NT2/D1 (cell line): ENCODE data around the gene SLC44A2.

Source experiments
- DNase-seq: peaks from one replicate; pipeline ENCODE4 v3.0.0-alpha.2; 2011; ENCODE audit warnings: low read depth, low spot score
- H3K27me3 ChIP-seq: 2 replicates; pipeline ENCODE4 v1.6.0; 2011; ENCODE audit warnings: mild to moderate bottlenecking; ENCODE audit not compliant: insufficient read length, insufficient read depth
- H3K36me3 ChIP-seq: 2 replicates; pipeline ENCODE4 v1.6.1; 2011; ENCODE audit warnings: mild to moderate bottlenecking, low read length, mixed read lengths; ENCODE audit not compliant: insufficient read depth, insufficient read length
- H3K4me1 ChIP-seq: 2 replicates; pipeline ENCODE4 v1.5.1; 2011; ENCODE audit not compliant: insufficient read depth, insufficient read length
- H3K4me3 ChIP-seq: 2 replicates; pipeline ENCODE4 v1.5.1; 2011; ENCODE audit warnings: low read depth; ENCODE audit not compliant: insufficient read length
- H3K9ac ChIP-seq: 2 replicates; pipeline ENCODE4 v1.6.0; 2011; ENCODE audit warnings: low read depth; ENCODE audit not compliant: insufficient read length
- H3K9me3 ChIP-seq: 2 replicates; pipeline ENCODE4 v1.5.1; 2011; ENCODE audit warnings: mild to moderate bottlenecking, low read length; ENCODE audit not compliant: insufficient read depth
- SUZ12 ChIP-seq: IDR thresholded peaks from 2 replicates; pipeline ENCODE4 v1.6.1; 2011; ENCODE audit not compliant: insufficient read length, insufficient read depth; ENCODE audit errors: extremely low read depth
- YY1 ChIP-seq: IDR thresholded peaks from 2 replicates; pipeline ENCODE4 v1.6.1; 2011; ENCODE audit not compliant: insufficient read length, insufficient read depth
- ZNF274 ChIP-seq: IDR thresholded peaks from 2 replicates; pipeline ENCODE4 v1.6.1; 2011; ENCODE audit warnings: mild to moderate bottlenecking, low read depth, low read length

SLC44A2 gene

DNA sequence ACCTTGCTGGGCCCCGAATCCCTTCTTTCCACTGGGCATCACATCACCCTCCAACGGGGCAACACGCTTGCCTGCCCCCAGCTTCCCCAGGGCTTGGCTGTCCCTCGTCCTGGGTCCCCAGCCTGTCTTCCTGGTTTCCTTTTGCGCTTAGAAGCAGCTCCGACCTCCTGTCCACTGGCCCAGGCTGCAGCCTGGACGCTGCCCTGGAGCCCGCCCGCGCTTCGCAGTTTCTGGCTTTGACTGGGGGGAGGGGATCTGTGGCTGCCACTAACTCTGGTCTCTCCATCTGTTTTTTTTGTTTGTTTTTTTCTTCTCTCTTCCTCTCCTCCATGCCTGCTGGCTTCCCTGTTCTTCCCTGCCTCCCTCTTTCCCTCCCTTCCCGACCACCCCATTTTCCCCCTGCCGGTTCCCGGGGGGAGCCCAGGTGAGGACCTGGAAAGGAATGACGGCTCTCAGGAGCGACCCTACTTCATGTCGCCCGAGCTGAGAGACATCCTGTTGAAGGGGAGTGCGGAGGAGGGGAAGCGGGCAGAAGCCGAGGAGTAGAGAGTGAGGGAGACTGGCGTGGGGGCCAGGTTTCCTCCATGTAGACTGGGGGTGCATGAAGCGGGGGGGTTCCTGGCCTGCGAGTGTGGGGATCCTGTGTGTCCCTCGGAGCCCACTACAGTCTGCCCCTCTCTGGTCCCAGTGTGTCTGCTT is 17.3 kb downstream of the SLC44A2 start:
- H3K4me1 ChIP-seq = peaks cover 14% of the 10 kb centered on the region
- peak overlapping the region; percentile 37 for H3K9ac ChIP-seq
- no peaks in the 10 kb centered on the region for H3K27me3 ChIP-seq
- no peak overlapping the region for H3K4me3 ChIP-seq
- DNase-seq = no peak
- TF ChIP-seq SUZ12 (no peak), YY1 (no peak), ZNF274 (no peak)
- peaks cover 52% of the 10 kb centered on the region for H3K36me3 ChIP-seq
- H3K9me3 ChIP-seq = no peaks in the 10 kb centered on the region

DNA sequence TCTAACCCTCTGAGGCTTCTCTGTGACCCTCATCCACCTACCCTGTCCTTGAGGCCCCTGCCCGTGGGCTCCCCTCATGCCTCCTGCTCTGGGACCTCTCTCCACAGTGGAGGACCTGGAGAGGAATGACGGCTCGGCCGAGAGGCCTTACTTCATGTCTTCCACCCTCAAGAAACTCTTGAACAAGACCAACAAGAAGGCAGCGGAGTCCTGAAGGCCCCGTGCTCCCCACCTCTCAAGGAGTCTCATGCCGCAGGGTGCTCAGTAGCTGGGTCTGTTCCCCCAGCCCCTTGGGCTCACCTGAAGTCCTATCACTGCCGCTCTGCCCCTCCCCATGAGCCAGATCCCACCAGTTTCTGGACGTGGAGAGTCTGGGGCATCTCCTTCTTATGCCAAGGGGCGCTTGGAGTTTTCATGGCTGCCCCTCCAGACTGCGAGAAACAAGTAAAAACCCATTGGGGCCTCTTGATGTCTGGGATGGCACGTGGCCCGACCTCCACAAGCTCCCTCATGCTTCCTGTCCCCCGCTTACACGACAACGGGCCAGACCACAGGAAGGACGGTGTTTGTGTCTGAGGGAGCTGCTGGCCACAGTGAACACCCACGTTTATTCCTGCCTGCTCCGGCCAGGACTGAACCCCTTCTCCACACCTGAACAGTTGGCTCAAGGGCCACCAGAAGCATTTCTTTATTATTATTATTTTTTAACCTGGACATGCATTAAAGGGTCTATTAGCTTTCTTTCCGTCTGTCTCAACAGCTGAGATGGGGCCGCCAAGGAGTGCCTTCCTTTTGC is 18.0 kb downstream of the SLC44A2 start:
- TF ChIP-seq SUZ12 = no peak
- TF ChIP-seq YY1 = no peak
- no peak for TF ChIP-seq ZNF274
- Histone ChIP-seq H3K36me3 (peaks cover 44% of the 10 kb centered on the region), H3K4me1 (peaks cover 14% of the 10 kb centered on the region), H3K9ac (peak overlapping the region; percentile 51), H3K4me3 (no peak overlapping the region), H3K27me3 (no peaks in the 10 kb centered on the region), H3K9me3 (no peaks in the 10 kb centered on the region)
- no peak for DNase-seq

DNA sequence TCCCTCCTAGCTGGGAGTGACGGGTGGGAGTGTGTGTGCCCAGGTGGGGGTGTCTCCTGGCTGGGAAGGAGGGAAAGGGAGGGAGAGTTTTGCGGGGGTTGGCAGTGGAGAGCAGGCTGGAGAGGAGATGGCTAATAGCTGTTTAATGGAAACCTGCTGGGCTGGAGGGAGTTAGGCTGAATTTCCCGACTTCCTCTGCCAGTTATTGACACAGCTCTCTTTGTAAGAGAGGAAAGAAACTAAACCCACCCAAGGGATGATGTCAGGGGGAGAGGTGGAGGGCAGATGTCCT is 18.6 kb downstream of the SLC44A2 start:
- Histone ChIP-seq H3K4me3 (no peak overlapping the region), H3K27me3 (no peaks in the 10 kb centered on the region), H3K9ac (peak overlapping the region; percentile 51), H3K9me3 (no peaks in the 10 kb centered on the region), H3K4me1 (peaks cover 14% of the 10 kb centered on the region), H3K36me3 (peaks cover 41% of the 10 kb centered on the region)
- TF ChIP-seq YY1 = no peak
- no peak for TF ChIP-seq ZNF274
- TF ChIP-seq SUZ12 = no peak
- no peak for DNase-seq

DNA sequence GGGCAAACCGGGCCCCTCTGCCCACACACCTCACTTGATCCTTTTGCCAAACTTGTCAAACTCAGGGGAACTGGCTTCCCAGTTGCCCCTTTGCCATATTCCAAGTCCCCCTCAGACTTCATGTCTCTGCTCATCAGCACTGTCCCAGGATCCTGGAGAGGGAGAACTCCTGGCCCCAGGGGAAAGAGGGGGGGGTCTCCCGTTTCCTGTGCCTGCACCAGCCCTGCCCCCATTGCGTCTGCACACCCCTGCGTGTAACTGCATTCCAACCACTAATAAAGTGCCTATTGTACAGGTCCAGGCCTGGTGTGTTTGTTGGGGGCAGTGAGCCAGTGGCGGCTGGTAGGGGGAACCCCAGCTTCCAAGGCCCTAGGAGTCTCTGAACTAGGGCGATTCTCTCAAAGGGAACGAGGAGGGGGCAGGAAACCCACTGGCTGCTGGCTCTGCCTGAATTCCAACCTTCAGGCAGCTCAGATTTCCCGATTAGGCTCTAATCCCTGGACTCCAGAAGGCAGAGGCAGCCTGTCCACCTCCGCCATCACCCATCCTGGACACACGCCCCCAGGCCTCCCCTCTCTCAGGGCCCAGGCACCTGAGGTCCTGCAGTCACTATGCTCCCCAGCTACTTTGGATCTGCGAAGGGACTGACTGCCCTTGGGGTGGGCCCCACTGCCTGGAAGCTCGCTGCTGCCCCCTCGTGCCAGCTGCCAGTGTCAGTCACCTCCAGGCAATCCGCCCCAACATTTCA is 19.1 kb downstream of the SLC44A2 start:
- Histone ChIP-seq H3K9ac (peak overlapping the region; percentile 51), H3K4me1 (peaks cover 14% of the 10 kb centered on the region), H3K9me3 (no peaks in the 10 kb centered on the region), H3K36me3 (peaks cover 36% of the 10 kb centered on the region), H3K4me3 (no peak overlapping the region), H3K27me3 (no peaks in the 10 kb centered on the region)
- TF ChIP-seq SUZ12 = no peak
- no peak for TF ChIP-seq ZNF274
- TF ChIP-seq YY1 = no peak
- peak; percentile 72 for DNase-seq

DNA sequence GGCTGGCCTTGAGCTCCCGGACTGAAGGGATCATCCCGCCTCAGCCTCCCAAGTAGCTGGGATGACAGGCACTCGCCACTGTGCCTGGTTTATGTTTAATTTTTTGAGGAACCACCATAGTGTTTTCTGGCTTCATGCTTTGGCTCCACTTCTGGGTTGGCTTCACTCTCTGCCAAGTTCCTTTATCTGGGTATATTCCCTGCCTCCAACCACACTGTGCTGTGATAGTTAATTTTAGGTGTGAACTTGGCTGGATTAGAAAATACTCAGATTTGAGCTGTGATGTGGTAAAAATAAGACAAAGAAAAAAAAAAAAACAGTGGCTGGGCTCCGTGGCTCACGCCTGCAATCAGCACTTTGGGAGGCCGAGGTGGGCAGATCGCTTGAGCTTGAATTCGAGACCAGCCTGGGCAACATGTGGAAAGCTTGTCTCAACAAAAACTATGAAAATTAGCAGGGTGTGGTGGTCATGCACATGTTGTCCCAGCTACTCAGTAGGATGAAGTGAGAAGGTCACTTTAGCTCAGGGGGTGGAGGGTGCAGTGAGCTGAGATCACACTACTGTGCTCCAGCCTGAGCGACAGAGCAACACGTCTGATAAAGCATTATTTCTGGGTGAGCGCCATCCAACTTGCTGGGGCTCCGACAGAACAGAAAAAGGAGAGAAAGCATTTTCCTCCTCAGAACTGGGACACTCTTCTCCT is 21.3 kb downstream of the SLC44A2 start:
- no peak for TF ChIP-seq ZNF274
- no peak for TF ChIP-seq YY1
- TF ChIP-seq SUZ12 = no peak
- Histone ChIP-seq H3K4me3 (no peak overlapping the region), H3K9me3 (no peaks in the 10 kb centered on the region), H3K9ac (peak overlapping the region; percentile 24), H3K27me3 (no peaks in the 10 kb centered on the region), H3K36me3 (peaks cover 19% of the 10 kb centered on the region), H3K4me1 (peaks cover 14% of the 10 kb centered on the region)
- no peak for DNase-seq

DNA sequence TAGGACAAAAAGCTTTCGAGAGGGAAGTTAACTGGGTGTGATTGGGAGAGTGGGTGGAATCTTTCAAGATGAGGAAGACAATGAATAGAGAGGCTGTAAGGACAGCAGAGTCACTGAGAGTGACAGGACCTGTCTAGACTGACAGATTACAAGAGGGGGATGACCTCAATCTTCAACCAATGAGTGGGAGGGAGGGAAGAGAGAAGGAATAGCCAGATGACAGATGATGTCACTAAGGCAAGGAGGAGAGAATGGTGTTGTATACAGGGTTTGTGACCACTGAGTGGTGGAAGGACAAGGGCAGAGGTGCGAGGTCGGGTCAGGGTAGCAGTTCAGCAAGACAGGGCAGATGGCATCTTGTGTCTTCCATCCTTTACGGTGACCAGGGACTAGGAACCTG is 23.0 kb downstream of the SLC44A2 start:
- Histone ChIP-seq H3K4me1 (peaks cover 9% of the 10 kb centered on the region), H3K36me3 (peaks cover 10% of the 10 kb centered on the region), H3K9ac (no peak overlapping the region), H3K9me3 (no peaks in the 10 kb centered on the region), H3K27me3 (no peaks in the 10 kb centered on the region), H3K4me3 (no peak overlapping the region)
- TF ChIP-seq SUZ12 = no peak
- no peak for TF ChIP-seq ZNF274
- TF ChIP-seq YY1 = no peak
- no peak for DNase-seq

DNA sequence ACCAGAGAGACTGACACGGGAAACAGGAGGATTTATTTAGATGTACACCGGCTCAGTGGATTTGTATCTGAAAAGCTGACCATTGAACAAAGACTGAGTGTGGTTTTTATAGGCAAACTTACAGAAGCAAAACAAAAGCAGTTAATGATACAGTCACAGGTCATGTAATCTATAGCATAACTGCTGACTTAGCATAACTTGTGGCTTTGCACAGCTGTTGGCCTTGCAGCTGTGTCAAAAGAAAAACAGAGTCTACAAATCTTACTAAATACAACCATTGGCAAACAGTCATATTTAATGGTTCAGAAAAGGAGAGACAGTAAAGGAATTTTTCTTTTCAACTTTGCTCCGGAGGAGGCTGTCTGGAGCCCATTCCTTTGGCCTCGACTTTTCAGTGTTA is 26.5 kb downstream of the SLC44A2 start:
- Histone ChIP-seq H3K4me1 (no peaks in the 10 kb centered on the region), H3K9ac (no peak overlapping the region), H3K27me3 (no peaks in the 10 kb centered on the region), H3K4me3 (no peak overlapping the region), H3K9me3 (no peaks in the 10 kb centered on the region), H3K36me3 (peaks cover 27% of the 10 kb centered on the region)
- DNase-seq = no peak
- no peak for TF ChIP-seq SUZ12
- TF ChIP-seq YY1 = no peak
- no peak for TF ChIP-seq ZNF274
